Activated CD8-positive, alpha-beta memory T cell treated with anti-CD3 and anti-CD28 coated beads, Interleukin-2, amount 50 U/mL, for 24 hours (primary cell): ENCODE measurements around the gene GLS2.
"Not testable (repeated sequence)": the region's sequence is repeated elsewhere in the genome, so short reads cannot be mapped to it uniquely, and the experiment has no call there.

Source experiments
- DNase-seq: peaks from one replicate; pipeline ENCODE4 v3.0.0-alpha.2; 2020; ENCODE audit errors: extremely low read depth

GLS2 gene

GRCh38 chr12:56493409-56494105 is 5.6 kb upstream of the GLS2 start:
- DNase-seq, result not testable (repeated sequence)

DNA sequence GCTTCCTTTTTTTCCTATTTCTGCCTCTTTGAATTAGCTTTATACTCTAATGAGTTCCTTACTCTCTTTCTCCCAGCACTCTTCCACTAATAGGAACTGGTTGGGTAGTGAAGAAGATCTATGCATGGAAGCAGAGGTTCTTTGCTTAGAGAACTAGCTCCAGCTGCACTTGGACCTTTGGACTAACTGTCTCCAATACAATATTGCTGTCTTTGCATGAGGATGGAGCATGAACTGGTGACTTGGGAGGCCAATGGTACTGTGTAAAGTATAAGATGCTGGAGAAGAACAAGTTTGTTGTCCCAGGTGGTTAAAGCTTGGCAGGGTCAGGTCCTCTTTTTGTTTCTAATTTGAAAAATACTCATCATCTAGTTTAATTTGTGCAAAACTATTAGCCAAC is 2.4 kb upstream of the GLS2 start:
- DNase-seq, result no peak

GRCh38 chr12:56487448-56488040 is 417 bp downstream of the GLS2 start:
- no peak for DNase-seq

DNA sequence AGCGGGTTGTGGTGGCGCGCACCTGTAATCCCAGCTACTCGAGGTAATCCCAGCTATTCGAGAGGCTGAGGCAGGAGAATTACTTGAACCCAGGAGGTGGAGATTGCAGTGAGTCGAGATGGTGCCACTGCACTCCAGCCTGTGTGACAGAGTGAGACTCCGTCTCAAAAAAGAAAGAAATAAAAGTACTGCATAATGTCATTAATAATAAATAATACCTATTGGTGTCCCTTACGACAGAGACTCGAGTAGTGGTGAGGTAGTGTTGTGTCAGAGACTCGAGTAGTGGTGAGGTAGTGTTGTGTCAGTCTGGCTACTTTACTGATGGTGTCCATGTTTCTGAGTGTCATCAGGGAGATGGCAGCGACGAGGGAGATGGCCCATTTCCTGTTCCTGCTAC is 1.3 kb downstream of the GLS2 start:
- no peak for DNase-seq

DNA sequence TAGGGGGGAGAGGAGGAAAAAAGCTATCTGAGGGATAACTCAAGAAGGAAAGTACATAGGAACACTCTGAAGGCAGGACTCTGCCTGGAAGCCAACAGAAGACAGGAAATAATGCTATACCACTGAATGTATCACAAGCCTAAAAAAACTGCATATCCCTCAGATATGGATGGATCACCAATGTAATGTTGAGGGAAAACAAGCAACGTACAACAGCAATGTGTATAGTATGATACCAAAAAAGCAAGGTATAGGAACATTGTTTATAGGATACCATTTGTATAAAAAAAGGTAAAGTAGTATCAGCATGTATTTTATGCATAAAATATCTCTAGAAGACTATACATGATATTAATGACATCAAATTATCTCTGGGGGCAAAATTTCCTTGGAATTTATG is 3.4 kb downstream of the GLS2 start:
- DNase-seq, result no peak

DNA sequence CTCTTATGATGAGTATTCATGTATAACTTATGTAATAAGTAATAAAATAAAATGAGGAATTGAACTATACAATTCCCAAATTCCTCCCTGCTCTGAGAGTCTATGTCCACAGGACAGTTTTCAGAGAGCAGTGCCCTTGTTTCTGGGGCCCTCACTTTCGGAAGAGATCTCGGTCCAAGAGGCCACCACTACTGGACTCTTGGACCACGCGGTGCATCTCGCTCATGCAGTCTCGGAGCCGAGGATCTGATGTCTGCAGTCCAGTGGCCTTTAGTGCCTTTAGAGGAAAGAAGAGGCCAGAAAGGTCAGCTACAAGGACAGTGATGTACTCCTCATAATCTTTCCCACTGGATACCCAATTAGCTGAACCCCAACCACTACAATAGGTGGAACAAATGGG is 8.3 kb downstream of the GLS2 start:
- no peak for DNase-seq

DNA sequence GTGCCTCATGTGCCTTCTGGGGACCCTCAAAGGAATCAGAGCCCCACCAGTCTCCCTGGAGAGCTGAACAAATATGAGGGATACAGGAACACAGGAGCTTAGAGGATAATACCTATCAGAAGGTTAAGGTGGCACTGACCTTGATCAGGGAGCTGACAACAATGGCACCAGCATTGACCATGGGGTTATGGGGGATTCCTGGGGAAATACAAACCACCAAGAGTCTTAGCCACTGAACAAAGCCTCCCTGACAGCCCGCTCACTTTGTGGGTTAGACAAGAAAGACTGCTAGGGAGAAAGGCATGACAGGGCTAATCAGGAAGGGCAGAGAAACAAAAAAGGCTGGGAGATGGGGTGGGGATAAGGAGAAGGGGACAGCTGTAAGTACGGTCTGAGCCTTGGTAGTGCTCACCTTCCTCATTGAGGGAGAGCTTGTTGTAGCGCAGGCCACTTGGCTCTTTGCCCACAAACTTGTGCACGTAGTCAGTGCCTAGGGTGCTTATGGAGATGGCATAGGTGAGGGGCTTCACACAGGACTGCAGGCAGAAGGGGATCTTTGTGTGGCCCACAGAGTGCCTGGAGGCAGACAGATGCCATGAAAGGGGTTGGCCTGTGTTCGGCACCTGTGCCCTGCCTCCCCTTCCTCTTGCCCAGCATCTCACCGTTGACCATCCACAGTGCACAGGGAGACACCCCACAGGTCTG is 10.3 kb downstream of the GLS2 start:
- no peak for DNase-seq

DNA sequence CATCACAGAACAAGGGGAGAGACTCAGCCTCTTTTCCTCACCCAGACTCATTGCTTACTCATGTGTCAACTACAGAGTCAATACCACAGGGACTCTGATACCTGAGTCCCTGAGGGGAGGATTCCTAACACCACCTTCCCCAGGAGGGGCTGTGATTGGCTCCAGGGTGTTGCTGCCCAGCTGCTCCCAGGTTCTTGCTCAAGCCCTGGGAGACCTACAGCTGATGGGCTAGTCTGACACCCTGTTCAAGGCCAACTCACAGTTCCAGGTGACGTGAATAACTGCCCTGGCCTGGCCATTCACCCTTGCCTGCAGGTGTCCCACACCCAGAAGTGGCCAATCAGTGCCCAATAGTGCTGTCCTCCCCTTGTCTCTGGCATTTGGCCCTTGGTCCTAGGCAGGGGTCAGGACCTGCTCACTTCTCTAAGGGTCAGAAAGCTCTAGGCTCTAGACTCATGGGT is 11.0 kb downstream of the GLS2 start:
- DNase-seq, result no peak

DNA sequence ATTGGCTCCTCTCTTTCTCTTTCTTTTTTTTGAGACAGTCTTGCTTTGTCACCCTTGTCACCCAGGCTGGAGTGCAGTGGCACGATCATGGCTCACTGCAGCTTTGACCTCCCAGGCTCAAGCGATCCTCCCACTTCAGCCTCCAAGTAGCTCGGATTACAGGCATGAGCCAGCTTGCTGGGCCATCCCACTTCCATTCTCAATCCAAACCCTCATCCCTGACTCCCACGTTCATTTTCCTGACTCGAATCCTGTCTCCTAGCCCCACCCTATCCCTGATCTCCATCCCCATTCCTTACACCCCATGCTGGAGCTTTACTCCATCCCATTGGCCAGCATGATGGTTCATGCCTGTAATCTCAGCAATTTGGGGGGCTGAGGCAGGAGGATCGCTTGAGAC is 11.8 kb downstream of the GLS2 start:
- no peak for DNase-seq

- no peak for DNase-seq
Measured at GRCh38 chr12:56474389-56474788, 13.6 kb downstream of the GLS2 start.

DNA sequence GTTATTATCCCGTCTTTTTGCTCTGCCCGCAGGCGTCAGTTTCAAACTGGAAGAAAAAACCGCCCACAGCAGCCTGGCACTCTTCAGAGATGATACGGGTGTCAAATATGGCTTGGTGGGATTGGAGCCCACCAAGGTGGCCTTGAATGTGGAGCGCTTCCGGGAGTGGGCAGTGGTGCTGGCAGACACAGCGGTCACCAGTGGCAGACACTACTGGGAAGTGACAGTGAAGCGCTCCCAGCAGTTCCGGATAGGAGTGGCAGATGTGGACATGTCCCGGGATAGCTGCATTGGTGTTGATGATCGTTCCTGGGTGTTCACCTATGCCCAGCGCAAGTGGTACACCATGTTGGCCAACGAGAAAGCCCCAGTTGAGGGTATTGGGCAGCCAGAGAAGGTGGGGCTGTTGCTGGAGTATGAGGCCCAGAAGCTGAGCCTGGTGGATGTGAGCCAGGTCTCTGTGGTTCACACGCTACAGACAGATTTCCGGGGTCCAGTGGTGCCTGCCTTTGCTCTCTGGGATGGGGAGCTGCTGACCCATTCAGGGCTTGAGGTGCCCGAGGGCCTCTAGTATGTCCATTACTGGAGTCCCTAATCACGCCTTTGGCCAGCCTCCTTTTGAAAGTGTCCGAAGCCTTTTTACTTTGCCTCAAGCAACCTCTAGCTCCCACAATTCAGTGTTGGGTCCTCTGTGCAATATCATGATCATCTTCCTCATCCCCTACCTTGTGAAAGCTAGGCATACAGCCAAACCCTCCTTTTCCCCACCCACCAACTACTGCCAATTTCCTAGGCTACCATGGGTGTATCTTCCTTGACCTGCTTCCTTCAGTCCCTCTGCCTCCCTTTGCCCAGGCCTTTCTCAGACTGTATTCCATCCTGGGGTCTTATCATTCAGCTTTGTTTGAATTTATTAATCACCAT is 18.7 kb downstream of the GLS2 start:
- no peak for DNase-seq

GRCh38 chr12:56468216-56469006 is 19.6 kb downstream of the GLS2 start, which contains the start of gene SPRYD4:
Gene SPRYD4 (plus strand): TSS chr12:56468578. CDS start chr12:56468592, 14 bp downstream.
- DNase-seq, result peak; percentile 74

DNA sequence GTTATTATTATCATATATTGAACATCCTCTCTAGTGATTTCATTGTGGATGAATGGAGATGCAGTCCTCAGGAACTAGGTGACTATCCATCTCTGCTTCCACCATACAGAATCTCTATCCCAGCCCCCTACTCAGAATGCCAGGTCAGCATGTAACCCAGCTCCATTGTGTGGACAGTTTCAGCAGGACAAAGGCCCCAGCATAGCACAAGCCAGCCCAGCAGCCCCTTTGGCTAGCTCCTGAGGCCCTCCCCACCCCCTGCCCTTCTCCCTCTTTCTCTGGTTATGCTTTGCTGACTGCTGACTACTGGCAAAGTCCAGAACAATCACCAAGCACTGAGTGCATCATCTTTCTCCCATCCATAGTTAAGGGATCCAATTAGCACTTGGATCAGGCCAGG is 25.4 kb downstream of the GLS2 start:
- no peak for DNase-seq

DNA sequence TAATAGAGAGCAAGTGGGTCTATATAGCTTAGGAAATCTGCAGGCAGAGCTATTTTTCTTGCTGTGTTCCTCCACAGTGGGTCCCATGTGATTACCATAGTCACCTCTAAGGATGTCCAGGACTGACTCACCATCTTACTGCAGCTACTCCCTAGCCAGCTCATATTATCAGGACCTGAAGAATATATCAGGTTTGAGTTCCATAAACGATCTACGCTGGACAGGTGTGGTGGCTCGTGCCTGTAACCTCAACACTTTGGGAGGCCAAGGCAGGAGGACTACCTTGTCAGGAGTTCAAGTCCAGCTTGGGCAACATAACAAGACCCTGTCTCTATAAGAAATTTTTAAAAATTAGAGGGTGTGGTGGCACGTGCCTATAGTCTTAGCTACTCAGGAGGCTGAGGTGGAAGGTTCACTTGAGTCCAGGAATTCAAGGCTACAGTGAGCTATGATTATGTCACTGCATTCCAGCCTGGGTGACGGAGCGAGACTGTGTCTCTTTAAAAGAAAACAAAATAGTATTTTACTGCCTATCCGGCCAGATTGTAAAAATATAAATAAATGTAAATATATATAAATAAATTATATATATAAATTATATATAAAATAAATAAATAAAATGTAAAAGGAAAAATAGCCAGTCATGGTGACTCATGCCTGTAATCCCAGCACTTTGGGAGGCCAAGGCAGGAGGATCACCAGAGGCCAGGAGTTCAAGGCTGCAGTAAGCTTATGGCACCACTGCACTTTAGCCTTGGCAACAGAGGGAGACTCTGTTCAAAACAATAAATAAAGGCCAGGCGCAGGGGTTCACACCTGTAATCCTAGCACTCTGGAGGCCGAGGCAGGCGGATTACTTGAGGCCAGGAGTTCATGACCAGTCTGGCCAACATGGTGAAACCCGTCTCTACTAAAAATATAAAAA is 26.5 kb downstream of the GLS2 start:
- DNase-seq, result no peak

DNA sequence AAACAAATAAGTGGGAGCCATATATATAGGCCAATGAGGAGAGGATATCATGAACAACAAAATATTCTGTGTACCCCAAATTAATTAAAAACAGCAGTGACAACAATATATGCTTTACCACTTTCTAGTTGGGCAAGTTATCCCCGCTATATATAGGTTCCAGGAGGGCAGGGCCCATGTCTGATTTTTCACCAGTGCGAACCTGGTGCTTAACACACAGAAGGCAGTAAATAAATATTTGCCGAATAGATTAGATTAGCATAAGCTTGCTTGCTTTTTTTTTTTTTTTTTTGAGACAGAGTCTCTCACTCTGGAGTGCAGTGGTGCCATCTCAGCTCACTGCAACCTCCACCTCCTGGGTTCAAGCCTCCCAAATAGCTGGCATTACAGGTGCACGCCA is 30.1 kb downstream of the GLS2 start:
- no peak for DNase-seq

GRCh38 chr12:56454557-56454956 is 33.4 kb downstream of the GLS2 start, which contains the start of gene MIP:
Gene MIP (minus strand): TSS chr12:56454657. CDS start chr12:56454613, 44 bp downstream.
- DNase-seq, result no peak

DNA sequence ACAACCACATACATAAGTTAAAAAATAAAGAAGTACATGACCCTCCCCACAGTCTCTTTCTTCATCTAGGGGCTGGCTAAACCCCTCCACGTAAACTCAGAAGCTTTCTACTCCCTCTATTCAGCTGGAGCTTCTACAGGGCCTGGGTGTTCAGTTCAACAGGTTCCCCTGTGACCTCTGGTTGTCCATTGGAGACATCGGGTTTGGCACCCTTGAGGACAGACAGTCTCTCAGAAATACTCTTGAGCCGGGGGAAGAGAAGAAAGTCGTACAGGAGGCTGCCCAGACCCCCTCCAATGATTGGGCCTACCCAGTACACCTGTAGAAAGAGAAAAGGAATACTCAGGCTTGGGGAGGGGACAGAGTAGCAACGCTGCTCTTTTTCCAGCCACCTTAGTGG is 36.8 kb downstream of the GLS2 start:
- DNase-seq, result no peak

DNA sequence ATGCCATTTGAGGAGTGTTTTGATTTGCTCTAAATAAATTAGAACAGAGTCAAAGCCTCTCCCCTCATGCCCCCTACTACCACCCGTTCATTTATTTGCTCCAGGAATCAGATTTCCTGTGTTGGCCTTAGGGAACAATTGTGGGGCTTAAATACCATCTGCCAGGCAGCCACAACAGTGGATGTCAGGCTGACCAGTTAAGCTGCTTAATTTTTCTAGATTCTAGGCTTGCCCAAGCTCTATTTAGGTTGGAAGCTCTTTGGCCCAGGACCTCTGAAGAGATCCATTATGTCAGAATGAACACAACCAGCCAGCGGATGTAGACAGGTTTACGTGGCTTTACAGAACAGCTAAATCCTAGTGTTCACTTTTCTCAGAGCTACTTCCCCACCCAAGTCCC is 37.7 kb downstream of the GLS2 start:
- no peak for DNase-seq

- DNase-seq, result no peak
Measured at GRCh38 chr12:56449622-56449984, 38.4 kb downstream of the GLS2 start.
